ENCODE data around the gene S100A10. TPM values are rescaled to one million over a fixed set of nuclear protein-coding genes. Genes with fewer than 3 reads are reported as not detected.

The S100A10 gene
- total RNA-seq, 4 donors from 2014 or later, result 11.2 to 64.0 (median 35.6) TPM

GRCh38 chr1:151978922-151979321, 14.7 kb downstream of the S100A10 start:
- Histone ChIP-seq H3K27me3 (no peaks in the 10 kb centered on the region), H3K9me3 (no peaks in the 10 kb centered on the region), H3K4me1 (peaks cover 0 to 14% of the 10 kb centered on the region in 2 donors), H3K36me3 (peaks cover 0 to 5% of the 10 kb centered on the region in 2 donors), H3K4me3 (replicated peaks in 1 of 3) (no peak overlapping the region), H3K27ac (no peak overlapping the region)
- intact Hi-C loops (cut with DNase I), result no loop called here
- 30 to 32% methylated on average over 5 of the region's 5 CpGs for WGBS, 2 donors
- TF ChIP-seq POLR2A (IDR thresholded peaks at IDR 0.05) (no peak), CTCF (IDR thresholded peaks at IDR 0.05) (no peak)
- DNase-seq, result no peak

GRCh38 chr1:151977662-151978230, 15.9 kb downstream of the S100A10 start:
- Histone ChIP-seq H3K27me3 (no peaks in the 10 kb centered on the region), H3K27ac (no peak overlapping the region), H3K9me3 (no peaks in the 10 kb centered on the region), H3K4me3 (replicated peaks in 1 of 3) (no peak overlapping the region), H3K36me3 (no peaks in the 10 kb centered on the region), H3K4me1 (peaks cover 0 to 21% of the 10 kb centered on the region in 2 donors)
- no peak for TF ChIP-seq CTCF (IDR thresholded peaks at IDR 0.05)
- no peak for TF ChIP-seq POLR2A (IDR thresholded peaks at IDR 0.05)
- 87 to 91% methylated on average over 5 of the region's 5 CpGs for WGBS, 2 donors
- DNase-seq, result no peak
- intact Hi-C loops (cut with DNase I), result no loop called here

- TF ChIP-seq POLR2A (IDR thresholded peaks at IDR 0.05) (no peak), CTCF (IDR thresholded peaks at IDR 0.05) (no peak)
- WGBS, 2 donors, result 88 to 91% methylated on average over 3 of the region's 3 CpGs
- Histone ChIP-seq H3K27ac (no peak overlapping the region), H3K27me3 (no peaks in the 10 kb centered on the region), H3K4me1 (peaks cover 0 to 25% of the 10 kb centered on the region in 2 donors), H3K4me3 (replicated peaks in 1 of 3) (no peak overlapping the region), H3K9me3 (no peaks in the 10 kb centered on the region), H3K36me3 (no peaks in the 10 kb centered on the region)
- DNase-seq, result no peak
- intact Hi-C loops (cut with DNase I), result no loop called here
Observed at GRCh38 chr1:151976858-151977257, 16.8 kb downstream of the S100A10 start.

- H3K9me3 ChIP-seq, result no peaks in the 10 kb centered on the region
- no peak for TF ChIP-seq POLR2A (IDR thresholded peaks at IDR 0.05)
- no peak for TF ChIP-seq CTCF (IDR thresholded peaks at IDR 0.05)
Observed at GRCh38 chr1:151976015-151976343, 17.7 kb downstream of the S100A10 start.

GRCh38 chr1:151975311-151976014, 18.2 kb downstream of the S100A10 start:
- intact Hi-C loops (cut with DNase I), result no loop called here
- Histone ChIP-seq H3K36me3 (no peaks in the 10 kb centered on the region), H3K27me3 (no peaks in the 10 kb centered on the region), H3K4me3 (replicated peaks in 1 of 3) (no peak overlapping the region), H3K27ac (no peak overlapping the region), H3K4me1 (peaks cover 0 to 16% of the 10 kb centered on the region in 2 donors), H3K9me3 (no peaks in the 10 kb centered on the region)
- TF ChIP-seq POLR2A (IDR thresholded peaks at IDR 0.05), result no peak
- TF ChIP-seq CTCF (IDR thresholded peaks at IDR 0.05), result no peak
- 98% methylated on average over 2 of the region's 2 CpGs for WGBS, 2 donors
- no peak for DNase-seq

More at GRCh38 chr1:151976015-151976343, 17.7 kb downstream of the S100A10 start:
- Histone ChIP-seq H3K4me3 (replicated peaks in 1 of 3) (no peak overlapping the region), H3K27ac (no peak overlapping the region), H3K4me1 (peaks cover 0 to 20% of the 10 kb centered on the region in 2 donors), H3K27me3 (no peaks in the 10 kb centered on the region), H3K36me3 (no peaks in the 10 kb centered on the region)
- intact Hi-C loops (cut with DNase I), result no loop called here
- DNase-seq, result no peak

Data from thyroid gland (tissue), 4 donors.